Eye (tissue), 1 donor: ENCODE measurements around the gene KCNT1.

Experiments used
- DNase-seq: peaks from one replicate; pipeline ENCODE4 v3.0.0-alpha.2; 2015

KCNT1 gene

DNA sequence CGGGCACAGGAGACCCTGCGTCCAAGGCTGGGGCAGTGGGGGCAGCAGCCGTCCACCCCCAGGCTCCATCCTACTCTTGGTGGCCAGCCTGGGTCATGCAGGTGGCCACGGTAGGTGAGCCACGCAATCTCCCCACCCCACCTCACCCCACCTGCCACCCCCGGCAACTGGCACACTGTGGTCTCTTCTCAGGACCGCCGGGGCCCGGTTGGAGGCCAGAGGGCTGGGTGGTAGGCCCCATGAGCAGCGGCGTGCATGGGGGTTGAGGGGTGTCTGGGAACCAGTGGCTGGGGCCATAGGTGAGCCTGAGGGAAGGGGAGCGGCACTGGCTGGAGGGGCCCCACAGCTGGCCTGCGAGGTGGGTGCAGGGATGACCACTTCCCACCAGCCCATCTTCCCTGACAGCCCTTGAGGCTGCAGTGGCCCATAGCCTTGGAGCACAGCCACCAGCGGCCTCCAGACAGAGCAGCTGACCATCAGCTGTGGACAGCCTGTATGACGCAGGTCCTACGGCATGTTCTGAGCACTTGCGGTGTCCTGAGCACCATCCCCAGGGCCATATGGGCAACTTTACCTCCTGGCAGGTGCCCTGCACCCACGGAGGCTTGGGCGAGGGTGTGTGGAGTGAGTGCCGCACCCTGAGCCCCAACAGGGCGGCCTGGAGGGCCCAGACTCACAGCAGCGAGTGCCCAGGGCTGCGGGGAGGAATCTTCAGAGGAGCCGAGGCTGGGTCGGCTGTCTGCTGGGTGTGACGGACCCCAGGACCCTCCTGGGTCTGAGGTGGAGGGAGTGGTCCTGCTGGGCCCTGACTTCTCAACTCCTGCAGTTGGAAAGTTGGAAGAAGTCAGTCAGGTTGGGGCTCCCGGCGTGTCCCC lies 47.4 kb downstream of the KCNT1 start:
- DNase-seq, result no peak

DNA sequence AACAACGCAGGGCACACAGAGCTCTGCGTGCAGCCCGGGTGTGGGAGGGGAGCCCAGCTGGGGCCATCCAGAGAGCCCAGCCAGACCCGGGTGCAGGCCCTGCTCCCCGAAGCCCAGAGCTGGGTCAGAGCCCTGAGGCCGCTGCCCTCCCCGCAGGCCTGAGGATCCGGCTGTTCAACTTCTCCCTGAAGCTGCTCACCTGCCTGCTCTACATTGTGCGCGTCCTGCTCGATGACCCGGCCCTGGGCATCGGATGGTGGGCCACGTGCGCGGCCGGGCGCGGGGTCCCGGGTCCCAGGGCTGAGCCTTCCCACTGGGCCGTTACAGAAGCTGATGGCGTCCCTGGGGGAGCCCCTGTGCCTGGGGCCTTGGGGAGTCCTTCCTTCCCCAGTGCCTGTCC lies 48.8 kb downstream of the KCNT1 start:
- no peak for DNase-seq

- no peak for DNase-seq
Observed at GRCh38 chr9:135751501-135751900, 49.5 kb downstream of the KCNT1 start.

DNA sequence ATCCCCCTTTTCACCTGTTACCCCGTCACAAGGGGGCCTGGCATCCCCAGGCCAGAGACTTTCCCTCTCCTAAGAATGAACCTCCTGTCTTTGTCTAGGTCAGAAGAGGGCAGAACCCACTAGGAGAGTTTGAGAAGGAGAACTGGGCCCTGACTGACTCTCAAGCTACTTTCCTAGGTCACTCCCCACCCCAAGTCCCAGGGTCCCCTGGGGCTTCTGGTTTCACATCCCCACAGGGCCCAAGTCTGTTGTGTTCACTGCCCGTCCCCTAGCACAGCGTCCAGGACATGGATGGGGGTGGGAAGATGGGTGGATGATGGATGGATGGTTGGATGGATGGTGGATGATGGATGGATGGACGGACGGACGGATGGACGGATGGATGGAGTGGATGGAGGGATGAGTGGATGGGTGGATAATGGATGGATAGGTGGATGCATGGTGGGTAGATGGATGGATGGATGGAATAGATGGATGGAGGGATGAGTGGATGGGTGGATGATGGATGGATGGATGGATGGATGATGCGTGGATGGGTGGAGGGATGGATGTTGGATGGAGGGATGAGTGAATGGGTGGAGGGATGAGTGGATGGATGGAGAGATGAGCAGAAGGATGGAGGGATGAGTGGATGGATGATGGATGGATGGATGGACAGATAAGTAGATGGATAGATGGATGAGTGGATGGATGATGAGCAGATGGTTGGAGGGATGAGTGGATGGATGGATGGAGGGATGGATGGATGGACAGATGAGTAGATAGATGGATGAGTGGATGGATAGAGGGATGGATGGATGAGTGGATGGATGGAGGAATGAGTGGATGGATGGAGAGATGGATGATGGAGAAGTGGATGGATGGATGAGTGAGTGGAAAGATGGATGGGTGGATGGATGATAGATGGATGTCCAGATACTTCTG lies 50.6 kb downstream of the KCNT1 start:
- no peak for DNase-seq

- DNase-seq, result no peak
Observed at GRCh38 chr9:135753391-135754105, 51.6 kb downstream of the KCNT1 start.

GRCh38 chr9:135756576-135756975 lies 54.6 kb downstream of the KCNT1 start:
- no peak for DNase-seq

- DNase-seq, result no peak
Observed at GRCh38 chr9:135757356-135757755, 55.4 kb downstream of the KCNT1 start.

GRCh38 chr9:135758056-135758455 lies 56.1 kb downstream of the KCNT1 start:
- DNase-seq, result no peak

DNA sequence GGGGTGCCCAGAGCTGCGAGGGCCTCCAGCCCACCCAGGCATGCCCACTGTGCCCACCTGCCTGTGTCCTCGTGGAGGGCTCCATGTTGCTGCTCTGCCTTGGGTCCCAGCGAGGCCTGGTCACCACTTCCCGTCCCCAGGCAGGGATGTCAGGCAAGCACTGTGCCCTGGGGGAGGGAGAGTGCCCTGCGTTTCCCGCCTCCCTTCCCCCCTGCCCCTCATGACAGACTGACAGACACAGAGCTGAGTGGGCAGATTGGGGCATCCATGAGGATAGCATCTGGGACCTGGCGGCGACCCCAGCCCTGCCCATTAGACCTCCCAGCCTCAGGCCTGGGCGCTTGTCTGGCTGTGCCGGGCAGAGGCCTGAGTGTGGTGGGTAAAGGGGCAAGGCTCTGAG lies 56.9 kb downstream of the KCNT1 start:
- no peak for DNase-seq

DNA sequence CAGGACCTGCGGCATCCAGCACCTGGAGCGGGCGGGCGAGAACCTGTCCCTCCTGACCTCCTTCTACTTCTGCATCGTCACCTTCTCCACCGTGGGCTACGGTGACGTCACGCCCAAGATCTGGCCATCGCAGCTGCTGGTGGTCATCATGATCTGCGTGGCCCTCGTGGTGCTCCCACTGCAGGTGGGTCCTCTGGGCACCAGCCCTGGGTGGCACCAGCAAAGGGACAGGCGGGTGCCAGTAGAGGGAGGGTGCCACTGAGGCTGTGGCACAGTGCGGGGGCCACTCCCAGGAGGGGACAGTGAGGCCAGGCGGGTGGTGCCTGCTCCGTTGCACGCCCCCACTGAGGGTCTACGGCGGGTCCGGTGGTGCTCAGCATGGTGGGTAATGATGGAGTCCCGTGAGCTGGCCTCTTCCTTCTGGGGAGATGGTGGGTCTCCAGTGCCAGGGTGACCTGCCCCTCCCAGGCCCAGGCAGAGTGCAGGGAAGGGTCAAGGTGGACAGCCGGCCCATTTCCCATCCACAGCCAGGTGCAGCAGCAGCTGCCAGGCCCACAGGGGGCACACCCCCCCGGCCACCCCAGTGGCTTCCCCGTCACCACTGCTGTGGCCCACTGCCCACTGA lies 57.8 kb downstream of the KCNT1 start:
- DNase-seq, result no peak

DNA sequence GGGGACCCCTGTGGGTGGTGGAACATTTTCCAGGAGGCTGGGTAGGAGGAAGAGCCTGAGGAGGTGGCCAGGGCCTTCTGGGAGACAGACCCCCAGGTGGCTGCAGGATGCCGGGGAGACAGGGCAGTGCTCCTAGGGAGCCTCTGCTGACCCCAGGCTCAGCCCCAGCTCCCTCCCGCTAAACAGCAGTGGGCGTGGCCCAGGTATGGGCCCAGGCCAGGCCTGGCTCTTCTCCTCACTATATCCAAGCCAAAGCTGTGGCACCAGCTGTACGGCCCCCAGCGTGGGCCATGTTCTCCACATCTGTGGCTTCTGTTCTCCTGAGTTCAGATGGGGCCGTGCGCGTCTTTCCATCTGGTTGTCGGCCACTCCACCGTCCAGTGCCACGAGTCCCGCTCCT lies 58.5 kb downstream of the KCNT1 start:
- DNase-seq, result no peak

- DNase-seq, result no peak
Observed at GRCh38 chr9:135761150-135761844, 59.3 kb downstream of the KCNT1 start.

DNA sequence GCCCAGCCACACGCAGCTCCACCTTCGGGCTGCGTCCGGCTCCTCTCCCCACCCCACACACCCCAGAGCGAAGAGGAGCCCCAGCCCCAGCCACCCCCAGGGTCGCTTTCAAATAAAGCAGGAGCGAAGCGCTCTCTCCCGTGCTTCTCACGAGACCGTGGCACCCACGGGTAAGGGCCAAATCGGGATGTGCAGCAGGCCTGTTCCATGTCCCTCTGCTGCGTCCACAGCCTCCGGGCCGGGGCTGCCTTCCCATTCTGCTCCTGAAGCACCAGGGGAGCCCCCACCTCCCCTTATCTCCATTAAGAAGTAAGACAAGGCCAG lies 59.8 kb downstream of the KCNT1 start:
- no peak for DNase-seq

- no peak for DNase-seq
Observed at GRCh38 chr9:135762921-135763320, 60.9 kb downstream of the KCNT1 start.

GRCh38 chr9:135763716-135764446 lies 61.9 kb downstream of the KCNT1 start:
- no peak for DNase-seq

GRCh38 chr9:135764731-135765130 lies 62.7 kb downstream of the KCNT1 start:
- DNase-seq, result no peak

DNA sequence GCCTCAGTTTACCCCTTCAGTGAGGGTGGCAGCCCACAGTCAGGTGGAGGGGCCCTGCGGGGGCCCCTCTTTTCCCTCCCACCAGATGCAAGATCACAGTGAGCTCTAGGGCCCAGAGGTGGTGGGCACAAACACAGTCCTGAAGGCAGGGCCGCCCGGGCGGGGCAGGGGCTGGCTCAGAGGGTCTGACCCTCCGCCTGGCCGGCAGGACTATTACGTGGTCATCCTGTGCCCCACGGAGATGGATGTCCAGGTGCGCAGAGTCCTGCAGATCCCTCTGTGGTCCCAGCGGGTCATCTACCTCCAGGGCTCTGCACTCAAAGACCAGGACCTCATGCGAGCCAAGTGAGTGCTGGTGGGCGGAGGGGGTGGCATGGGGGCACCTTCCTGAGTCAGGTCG lies 63.4 kb downstream of the KCNT1 start:
- no peak for DNase-seq

DNA sequence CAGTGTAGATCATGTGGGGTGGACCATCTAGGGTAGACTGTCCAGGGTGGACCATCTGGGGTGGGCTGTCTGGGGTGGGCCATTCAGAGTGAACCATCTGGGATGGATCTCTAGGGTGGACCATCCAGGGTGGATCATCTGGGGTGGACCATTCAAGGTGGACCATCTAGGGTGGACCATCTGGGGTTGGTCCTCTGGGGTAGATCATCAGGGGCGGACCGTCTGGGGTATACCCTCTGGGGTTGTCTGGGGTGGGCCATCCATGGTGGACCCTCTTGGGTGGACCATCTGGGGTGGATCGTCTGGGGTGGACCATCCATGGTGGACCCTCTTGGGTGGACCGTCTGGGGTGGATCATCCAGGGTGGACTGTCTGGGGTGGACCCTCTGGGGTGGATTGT lies 64.3 kb downstream of the KCNT1 start:
- DNase-seq, result no peak

GRCh38 chr9:135766707-135767106 lies 64.7 kb downstream of the KCNT1 start:
- no peak for DNase-seq

DNA sequence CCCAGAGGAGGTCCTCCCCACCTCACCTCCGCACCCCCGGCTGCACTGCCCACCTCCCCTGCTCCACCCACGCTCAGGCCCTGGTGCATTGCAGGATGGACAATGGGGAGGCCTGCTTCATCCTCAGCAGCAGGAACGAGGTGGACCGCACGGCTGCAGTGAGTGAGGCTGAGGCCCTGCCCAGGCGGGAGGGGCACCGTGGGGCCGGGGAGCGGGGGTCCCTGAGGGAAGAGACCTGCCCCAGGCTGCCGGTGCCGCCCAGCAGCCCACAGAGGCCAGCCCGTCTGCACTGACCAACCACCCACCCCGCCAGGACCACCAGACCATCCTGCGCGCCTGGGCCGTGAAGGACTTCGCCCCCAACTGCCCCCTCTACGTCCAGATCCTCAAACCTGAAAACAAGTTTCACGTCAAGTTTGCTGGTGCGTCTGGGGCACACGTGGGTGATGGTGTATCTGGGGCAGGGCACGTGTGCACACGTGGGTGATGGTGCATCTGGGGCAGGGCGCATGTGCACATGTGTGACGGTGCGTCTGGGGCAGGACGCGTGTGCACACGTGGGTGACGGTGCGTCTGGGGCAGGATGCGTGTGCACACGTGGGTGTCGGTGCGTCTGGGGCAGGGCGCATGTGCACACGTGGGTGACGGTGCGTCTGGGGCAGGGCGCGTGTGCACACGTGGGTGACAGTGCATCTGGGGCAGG lies 66.7 kb downstream of the KCNT1 start:
- no peak for DNase-seq
